WTC11 (cell line): Measurements from ENCODE around the gene PDZRN4. TPM values are rescaled to one million over a fixed set of nuclear protein-coding genes. Genes with fewer than 3 reads are reported as not detected.

Experiments used
- ATAC-seq: fragments of 200-7000 bp; cut with Tn5 transposase; 2 replicates; pipeline ENCODE4 v1.10.0; 2021; ENCODE audit warnings: mild to moderate bottlenecking, moderate library complexity
- CTCF ChIA-PET: fragments of 300-600 bp; sonication (Branson Sonifier 250); formaldehyde crosslinking; loops from one replicate; lab custom pipeline; 2021; ENCODE audit warnings: antibody characterized with exemption; lab: Charles Lee
- POLR2A ChIA-PET: fragments of 350-600 bp; sonication (Branson Sonifier 250); formaldehyde crosslinking; loops from one replicate; lab custom pipeline; 2021; ENCODE audit warnings: antibody characterized with exemption; lab: Charles Lee
- DNase-seq: peaks from one replicate; pipeline ENCODE4 v3.0.0; 2021; ENCODE audit warnings: low spot score
- H3K27ac Mint-ChIP-seq: 2 replicates; pipeline ENCODE4 v1.8.0; 2021; ENCODE audit warnings: mixed read lengths
- H3K27me3 Mint-ChIP-seq: 2 replicates; pipeline ENCODE4 v1.8.0; 2021; ENCODE audit warnings: low read depth, mild to moderate bottlenecking, moderate library complexity, mixed read lengths
- H3K36me3 Mint-ChIP-seq: 2 replicates; pipeline ENCODE4 v1.8.0; 2021; ENCODE audit warnings: mixed read lengths
- H3K4me1 Mint-ChIP-seq: 2 replicates; pipeline ENCODE4 v1.8.0; 2022; ENCODE audit warnings: mixed read lengths
- H3K4me3 Mint-ChIP-seq: 2 replicates; pipeline ENCODE4 v1.8.0; 2021; ENCODE audit warnings: mild to moderate bottlenecking, moderate library complexity, mixed read lengths
- H3K9me3 Mint-ChIP-seq: 2 replicates; pipeline ENCODE4 v1.8.0; 2021; ENCODE audit warnings: mixed read lengths
- ATF2 ChIP-seq: sonication (generic); formaldehyde crosslinking; IDR thresholded peaks from 2 replicates; pipeline ENCODE4 v1.8.1; 2022; ENCODE audit warnings: low read depth, missing genetic modification reagents, borderline replicate concordance
- ATF3 ChIP-seq: sonication (generic); formaldehyde crosslinking; conservative IDR thresholded peaks from 2 replicates; pipeline ENCODE4 v1.8.1; 2022; ENCODE audit warnings: mild to moderate bottlenecking, missing genetic modification reagents
- CBFB ChIP-seq: sonication (generic); formaldehyde crosslinking; IDR thresholded peaks from 2 replicates; pipeline ENCODE4 v1.8.1; 2022; ENCODE audit warnings: mild to moderate bottlenecking, low read depth, missing genetic modification reagents
- CREB1 ChIP-seq: sonication (generic); formaldehyde crosslinking; IDR thresholded peaks from 2 replicates; pipeline ENCODE4 v1.8.0; 2023; ENCODE audit warnings: mild to moderate bottlenecking, missing genetic modification reagents
- ESRRA ChIP-seq: sonication (generic); formaldehyde crosslinking; IDR thresholded peaks from 2 replicates; pipeline ENCODE4 v1.8.1; 2022; ENCODE audit warnings: mild to moderate bottlenecking, missing genetic modification reagents, borderline replicate concordance
- GTF2I ChIP-seq: fragments of 250-450 bp; sonication (Bioruptor Pico); conservative IDR thresholded peaks from 2 replicates; pipeline ENCODE4 v1.4.0; 2021; ENCODE audit warnings: mild to moderate bottlenecking
- HMGA2 ChIP-seq: fragments of 250-450 bp; sonication (Bioruptor Pico); IDR thresholded peaks from 2 replicates; pipeline ENCODE4 v1.4.0; 2021; ENCODE audit warnings: mild to moderate bottlenecking, moderate library complexity
- IRF2 ChIP-seq: sonication (generic); formaldehyde crosslinking; IDR thresholded peaks from 2 replicates; pipeline ENCODE4 v1.8.0; 2022; ENCODE audit warnings: low read depth, missing genetic modification reagents, borderline replicate concordance
- KAT7 ChIP-seq: sonication (generic); formaldehyde crosslinking; IDR thresholded peaks from 2 replicates; pipeline ENCODE4 v1.8.1; 2023; ENCODE audit warnings: missing genetic modification reagents, mild to moderate bottlenecking, borderline replicate concordance
- MYBL2 ChIP-seq: sonication (generic); formaldehyde crosslinking; IDR thresholded peaks from 2 replicates; pipeline ENCODE4 v1.8.1; 2023; ENCODE audit warnings: mild to moderate bottlenecking, moderate library complexity, missing genetic modification reagents
- NR2C2 ChIP-seq: sonication (generic); formaldehyde crosslinking; IDR thresholded peaks from 2 replicates; pipeline ENCODE4 v1.8.0; 2022; ENCODE audit warnings: mild to moderate bottlenecking, missing genetic modification reagents
- NR3C1 ChIP-seq: sonication (generic); formaldehyde crosslinking; conservative IDR thresholded peaks from 2 replicates; pipeline ENCODE4 v1.8.1; 2023; ENCODE audit warnings: low read depth, mild to moderate bottlenecking, missing genetic modification reagents
- OVOL2 ChIP-seq: fragments of 250-450 bp; sonication (Bioruptor Pico); IDR thresholded peaks from 2 replicates; pipeline ENCODE4 v1.9.0; 2021; ENCODE audit warnings: mild to moderate bottlenecking, borderline replicate concordance
- ZNF671 ChIP-seq: fragments of 250-450 bp; sonication (Bioruptor Pico); IDR thresholded peaks from 2 replicates; pipeline ENCODE4 v1.8.0; 2021; ENCODE audit warnings: mild to moderate bottlenecking
- total RNA-seq: library from RNA; stranded (reverse); gene quantifications from 3 replicates; pipeline ENCODE4 v1.2.3, GENCODE V29; 2021
- TF ChIP-seq, protein P1 (sequence below): sonication (generic); formaldehyde crosslinking; IDR thresholded peaks from 2 replicates; pipeline ENCODE4 v1.8.0; 2022; ENCODE audit warnings: mild to moderate bottlenecking, missing genetic modification reagents
- TF ChIP-seq, protein P2 (sequence below): fragments of 250-450 bp; sonication (Bioruptor Pico); IDR thresholded peaks from 2 replicates; pipeline ENCODE4 v2.1.2; 2022; ENCODE audit warnings: mild to moderate bottlenecking, moderate library complexity
- TF ChIP-seq, protein P3 (sequence below): fragments of 250-450 bp; sonication (Bioruptor Pico); IDR thresholded peaks from 2 replicates; pipeline ENCODE4 v1.9.0; 2021; ENCODE audit warnings: mild to moderate bottlenecking, borderline replicate concordance

Gene PDZRN4
- total RNA-seq, 1 experiment from 2014 or later, result 0.09 TPM

- Mint-ChIP-seq H3K4me3 (no peak overlapping the region), H3K4me1 (0 out of 2 replicates have a peak, but pooled peaks cover 4% of the 10 kb centered on the region), H3K27ac (no peak overlapping the region), H3K36me3 (no peaks in the 10 kb centered on the region), H3K27me3 (no peaks in the 10 kb centered on the region), H3K9me3 (no peaks in the 10 kb centered on the region)
- no peak for DNase-seq
- POLR2A ChIA-PET, result no interaction called here
- TF ChIP-seq ATF2 (CRISPR knock-in tag) (no peak), OVOL2 (no peak)
- CTCF ChIA-PET, result no interaction called here
- ATAC-seq, result no peak
These were observed 309.3 kb downstream of the PDZRN4 start for GRCh38 chr12:41497409-41497808.

GRCh38 chr12:41504976-41505375 is 316.9 kb downstream of the PDZRN4 start:
- POLR2A ChIA-PET, result no interaction called here

More at GRCh38 chr12:41504976-41505375, 316.9 kb downstream of the PDZRN4 start:
- peaks cover 17% of the 10 kb centered on the region for H3K4me1 Mint-ChIP-seq
- no peak for ATAC-seq
- TF ChIP-seq ESRRA (CRISPR knock-in tag) (no peak), KAT7 (CRISPR knock-in tag) (no peak), GTF2I (CRISPR knock-in tag) (no peak), NR2C2 (CRISPR knock-in tag) (no peak), ATF3 (no peak), MYBL2 (CRISPR knock-in tag) (no peak), ZNF671 (no peak), CREB1 (CRISPR knock-in tag) (no peak), NR3C1 (CRISPR knock-in tag) (no peak), HMGA2 (CRISPR knock-in tag) (no peak), ATF2 (CRISPR knock-in tag) (no peak), IRF2 (no peak), CBFB (CRISPR knock-in tag) (no peak)
- TF ChIP-seq, protein P1, sequence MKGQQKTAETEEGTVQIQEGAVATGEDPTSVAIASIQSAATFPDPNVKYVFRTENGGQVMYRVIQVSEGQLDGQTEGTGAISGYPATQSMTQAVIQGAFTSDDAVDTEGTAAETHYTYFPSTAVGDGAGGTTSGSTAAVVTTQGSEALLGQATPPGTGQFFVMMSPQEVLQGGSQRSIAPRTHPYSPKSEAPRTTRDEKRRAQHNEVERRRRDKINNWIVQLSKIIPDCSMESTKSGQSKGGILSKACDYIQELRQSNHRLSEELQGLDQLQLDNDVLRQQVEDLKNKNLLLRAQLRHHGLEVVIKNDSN (CRISPR knock-in tag), result no peak
- TF ChIP-seq, protein P2, sequence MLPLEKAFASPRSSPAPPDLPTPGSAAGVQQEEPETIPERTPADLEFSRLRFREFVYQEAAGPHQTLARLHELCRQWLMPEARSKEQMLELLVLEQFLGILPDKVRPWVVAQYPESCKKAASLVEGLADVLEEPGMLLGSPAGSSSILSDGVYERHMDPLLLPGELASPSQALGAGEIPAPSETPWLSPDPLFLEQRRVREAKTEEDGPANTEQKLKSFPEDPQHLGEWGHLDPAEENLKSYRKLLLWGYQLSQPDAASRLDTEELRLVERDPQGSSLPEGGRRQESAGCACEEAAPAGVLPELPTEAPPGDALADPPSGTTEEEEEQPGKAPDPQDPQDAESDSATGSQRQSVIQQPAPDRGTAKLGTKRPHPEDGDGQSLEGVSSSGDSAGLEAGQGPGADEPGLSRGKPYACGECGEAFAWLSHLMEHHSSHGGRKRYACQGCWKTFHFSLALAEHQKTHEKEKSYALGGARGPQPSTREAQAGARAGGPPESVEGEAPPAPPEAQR (CRISPR knock-in tag), result no peak
- TF ChIP-seq, protein P3, sequence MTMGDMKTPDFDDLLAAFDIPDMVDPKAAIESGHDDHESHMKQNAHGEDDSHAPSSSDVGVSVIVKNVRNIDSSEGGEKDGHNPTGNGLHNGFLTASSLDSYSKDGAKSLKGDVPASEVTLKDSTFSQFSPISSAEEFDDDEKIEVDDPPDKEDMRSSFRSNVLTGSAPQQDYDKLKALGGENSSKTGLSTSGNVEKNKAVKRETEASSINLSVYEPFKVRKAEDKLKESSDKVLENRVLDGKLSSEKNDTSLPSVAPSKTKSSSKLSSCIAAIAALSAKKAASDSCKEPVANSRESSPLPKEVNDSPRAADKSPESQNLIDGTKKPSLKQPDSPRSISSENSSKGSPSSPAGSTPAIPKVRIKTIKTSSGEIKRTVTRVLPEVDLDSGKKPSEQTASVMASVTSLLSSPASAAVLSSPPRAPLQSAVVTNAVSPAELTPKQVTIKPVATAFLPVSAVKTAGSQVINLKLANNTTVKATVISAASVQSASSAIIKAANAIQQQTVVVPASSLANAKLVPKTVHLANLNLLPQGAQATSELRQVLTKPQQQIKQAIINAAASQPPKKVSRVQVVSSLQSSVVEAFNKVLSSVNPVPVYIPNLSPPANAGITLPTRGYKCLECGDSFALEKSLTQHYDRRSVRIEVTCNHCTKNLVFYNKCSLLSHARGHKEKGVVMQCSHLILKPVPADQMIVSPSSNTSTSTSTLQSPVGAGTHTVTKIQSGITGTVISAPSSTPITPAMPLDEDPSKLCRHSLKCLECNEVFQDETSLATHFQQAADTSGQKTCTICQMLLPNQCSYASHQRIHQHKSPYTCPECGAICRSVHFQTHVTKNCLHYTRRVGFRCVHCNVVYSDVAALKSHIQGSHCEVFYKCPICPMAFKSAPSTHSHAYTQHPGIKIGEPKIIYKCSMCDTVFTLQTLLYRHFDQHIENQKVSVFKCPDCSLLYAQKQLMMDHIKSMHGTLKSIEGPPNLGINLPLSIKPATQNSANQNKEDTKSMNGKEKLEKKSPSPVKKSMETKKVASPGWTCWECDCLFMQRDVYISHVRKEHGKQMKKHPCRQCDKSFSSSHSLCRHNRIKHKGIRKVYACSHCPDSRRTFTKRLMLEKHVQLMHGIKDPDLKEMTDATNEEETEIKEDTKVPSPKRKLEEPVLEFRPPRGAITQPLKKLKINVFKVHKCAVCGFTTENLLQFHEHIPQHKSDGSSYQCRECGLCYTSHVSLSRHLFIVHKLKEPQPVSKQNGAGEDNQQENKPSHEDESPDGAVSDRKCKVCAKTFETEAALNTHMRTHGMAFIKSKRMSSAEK (CRISPR knock-in tag), result no peak
- TF ChIP-seq, all 79 proteins: peak for 0
- H3K27ac Mint-ChIP-seq, result no peak overlapping the region
- H3K4me3 Mint-ChIP-seq, result no peak overlapping the region
- CTCF ChIA-PET, result no interaction called here
- no peaks in the 10 kb centered on the region for H3K9me3 Mint-ChIP-seq
- no peak for DNase-seq
- no peaks in the 10 kb centered on the region for H3K36me3 Mint-ChIP-seq
- no peaks in the 10 kb centered on the region for H3K27me3 Mint-ChIP-seq
